Measurements from ENCODE around the gene KRT25.

KRT25 gene

DNA sequence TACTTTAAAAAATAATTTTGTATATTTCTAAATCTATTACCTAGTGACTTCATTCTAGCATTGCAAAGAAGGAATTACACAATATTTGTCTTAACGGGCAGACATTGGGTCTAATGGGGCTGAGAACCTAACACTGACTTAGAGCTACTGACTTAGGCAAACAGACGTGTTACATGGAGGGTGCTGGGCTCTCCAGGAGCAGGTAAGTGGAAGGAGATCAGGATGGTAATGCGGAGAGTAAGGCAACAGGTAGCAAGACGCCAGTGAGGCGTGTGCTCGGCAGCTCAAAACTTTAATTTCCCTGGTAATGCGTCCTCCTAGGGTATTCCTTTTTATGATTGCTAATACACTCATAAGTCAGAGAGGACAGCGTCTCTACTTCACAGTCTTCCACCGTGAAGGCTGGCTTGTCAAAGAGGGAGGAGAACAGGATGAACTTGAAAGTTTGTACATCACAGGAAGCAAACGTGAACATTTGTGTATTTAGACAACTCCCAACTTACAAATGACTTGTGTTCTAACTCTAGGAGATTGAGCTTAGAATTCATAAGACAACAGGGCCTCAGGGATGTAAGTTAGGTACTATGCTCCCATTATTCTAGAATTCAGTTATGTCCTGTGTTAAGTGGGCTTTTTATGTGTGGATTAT is 40.0 kb upstream of the KRT25 start:
- no peak overlapping the region for H3K27ac ChIP-seq (ENCODE audit: low read depth, low read length)
- no peak overlapping the region for H3K18ac ChIP-seq (ENCODE audit: low read length)
- H3K36me3 ChIP-seq (ENCODE audit: control insufficient read depth, insufficient read depth, low read length), result no peaks in the 10 kb centered on the region
- H3K9ac ChIP-seq (ENCODE audit: low read length), result no peak overlapping the region
- DNase-seq, result no peak
- H3K4ac ChIP-seq (ENCODE audit: low read depth, low read length), result no peak overlapping the region
- no peak overlapping the region for H3K56ac ChIP-seq (ENCODE audit: low read length)
- no peaks in the 10 kb centered on the region for H3K79me1 ChIP-seq (ENCODE audit: low read length)
- H3K4me3 ChIP-seq (ENCODE audit: low read length), result no peak overlapping the region
- H2BK5ac ChIP-seq (ENCODE audit: low read length), result no peak overlapping the region
- no peaks in the 10 kb centered on the region for H3K4me1 ChIP-seq (ENCODE audit: control insufficient read depth, low read depth, low read length)
- no CpG with 5 or more reads among the region's 10 CpGs for WGBS (ENCODE audit: extremely low coverage, insufficient coverage, low lambda C conversion rate)
- H4K5ac ChIP-seq (ENCODE audit: low read length), result no peak overlapping the region
- no peak overlapping the region for H2AK5ac ChIP-seq (ENCODE audit: low read length)
- H3K23ac ChIP-seq (ENCODE audit: low read length), result no peak overlapping the region
- H3K27me3 ChIP-seq (ENCODE audit: insufficient read depth, low read length, poor library complexity), result no peaks in the 10 kb centered on the region
- no peak overlapping the region for H4K8ac ChIP-seq (ENCODE audit: low read depth, low read length)
- H3K79me2 ChIP-seq (ENCODE audit: control insufficient read depth, insufficient read depth, low read length), result no peaks in the 10 kb centered on the region
- no peak overlapping the region for H3K4me2 ChIP-seq (ENCODE audit: low read length)
- H2BK120ac ChIP-seq (ENCODE audit: low read depth, low read length), result no peak overlapping the region
- no peak overlapping the region for H2BK15ac ChIP-seq (replicated peaks; ENCODE audit: low read depth)

- no peak for DNase-seq
- H3K56ac ChIP-seq (ENCODE audit: low read length), result no peak overlapping the region
- H3K27me3 ChIP-seq (ENCODE audit: insufficient read depth, low read length, poor library complexity), result no peaks in the 10 kb centered on the region
- H2AK5ac ChIP-seq (ENCODE audit: low read length), result no peak overlapping the region
- no peak overlapping the region for H3K27ac ChIP-seq (ENCODE audit: low read depth, low read length)
- H2BK5ac ChIP-seq (ENCODE audit: low read length), result no peak overlapping the region
- WGBS (ENCODE audit: extremely low coverage, insufficient coverage, low lambda C conversion rate), result no CpG with 5 or more reads among the region's 2 CpGs
- no peak overlapping the region for H3K4me3 ChIP-seq (ENCODE audit: low read length)
- H3K18ac ChIP-seq (ENCODE audit: low read length), result no peak overlapping the region
- no peak overlapping the region for H3K4me2 ChIP-seq (ENCODE audit: low read length)
- H3K36me3 ChIP-seq (ENCODE audit: control insufficient read depth, insufficient read depth, low read length), result no peaks in the 10 kb centered on the region
- H3K9ac ChIP-seq (ENCODE audit: low read length), result no peak overlapping the region
- H4K8ac ChIP-seq (ENCODE audit: low read depth, low read length), result no peak overlapping the region
- no peak overlapping the region for H3K4ac ChIP-seq (ENCODE audit: low read depth, low read length)
- no peaks in the 10 kb centered on the region for H3K79me1 ChIP-seq (ENCODE audit: low read length)
- no peak overlapping the region for H3K23ac ChIP-seq (ENCODE audit: low read length)
- H3K4me1 ChIP-seq (ENCODE audit: control insufficient read depth, low read depth, low read length), result no peaks in the 10 kb centered on the region
- no peak overlapping the region for H2BK120ac ChIP-seq (ENCODE audit: low read depth, low read length)
- H3K79me2 ChIP-seq (ENCODE audit: control insufficient read depth, insufficient read depth, low read length), result no peaks in the 10 kb centered on the region
- H2BK15ac ChIP-seq (replicated peaks; ENCODE audit: low read depth), result no peak overlapping the region
- no peak overlapping the region for H4K5ac ChIP-seq (ENCODE audit: low read length)
These were observed 39.3 kb upstream of the KRT25 start for GRCh38 chr17:40794466-40794865.

GRCh38 chr17:40793832-40794231 is 38.7 kb upstream of the KRT25 start:
- Histone ChIP-seq H4K5ac (ENCODE audit: low read length) (no peak overlapping the region), H3K27me3 (ENCODE audit: insufficient read depth, low read length, poor library complexity) (no peaks in the 10 kb centered on the region), H3K18ac (ENCODE audit: low read length) (no peak overlapping the region), H3K36me3 (ENCODE audit: control insufficient read depth, insufficient read depth, low read length) (no peaks in the 10 kb centered on the region), H3K56ac (ENCODE audit: low read length) (no peak overlapping the region), H3K4me2 (ENCODE audit: low read length) (no peak overlapping the region), H3K4ac (ENCODE audit: low read depth, low read length) (no peak overlapping the region), H3K23ac (ENCODE audit: low read length) (no peak overlapping the region), H4K8ac (ENCODE audit: low read depth, low read length) (no peak overlapping the region), H3K79me2 (ENCODE audit: control insufficient read depth, insufficient read depth, low read length) (no peaks in the 10 kb centered on the region), H3K27ac (ENCODE audit: low read depth, low read length) (no peak overlapping the region), H2BK15ac (replicated peaks; ENCODE audit: low read depth) (no peak overlapping the region), H2AK5ac (ENCODE audit: low read length) (no peak overlapping the region), H3K4me3 (ENCODE audit: low read length) (no peak overlapping the region), H3K79me1 (ENCODE audit: low read length) (no peaks in the 10 kb centered on the region), H2BK5ac (ENCODE audit: low read length) (no peak overlapping the region), H2BK120ac (ENCODE audit: low read depth, low read length) (no peak overlapping the region), H3K4me1 (ENCODE audit: control insufficient read depth, low read depth, low read length) (no peaks in the 10 kb centered on the region), H3K9ac (ENCODE audit: low read length) (no peak overlapping the region)
- DNase-seq, result no peak
- WGBS (ENCODE audit: extremely low coverage, insufficient coverage, low lambda C conversion rate), result no CpG with 5 or more reads among the region's 10 CpGs

GRCh38 chr17:40791787-40792436 is 36.8 kb upstream of the KRT25 start:
- H3K23ac ChIP-seq (ENCODE audit: low read length), result no peak overlapping the region
- no peaks in the 10 kb centered on the region for H3K79me1 ChIP-seq (ENCODE audit: low read length)
- no peak overlapping the region for H2BK120ac ChIP-seq (ENCODE audit: low read depth, low read length)
- H2BK5ac ChIP-seq (ENCODE audit: low read length), result no peak overlapping the region
- no peak overlapping the region for H2BK15ac ChIP-seq (replicated peaks; ENCODE audit: low read depth)
- no peaks in the 10 kb centered on the region for H3K4me1 ChIP-seq (ENCODE audit: control insufficient read depth, low read depth, low read length)
- no peak overlapping the region for H3K4me2 ChIP-seq (ENCODE audit: low read length)
- no peaks in the 10 kb centered on the region for H3K36me3 ChIP-seq (ENCODE audit: control insufficient read depth, insufficient read depth, low read length)
- H3K56ac ChIP-seq (ENCODE audit: low read length), result no peak overlapping the region
- H3K18ac ChIP-seq (ENCODE audit: low read length), result no peak overlapping the region
- no peak overlapping the region for H3K27ac ChIP-seq (ENCODE audit: low read depth, low read length)
- H4K8ac ChIP-seq (ENCODE audit: low read depth, low read length), result no peak overlapping the region
- H3K27me3 ChIP-seq (ENCODE audit: insufficient read depth, low read length, poor library complexity), result no peaks in the 10 kb centered on the region
- H3K9ac ChIP-seq (ENCODE audit: low read length), result no peak overlapping the region
- no peak overlapping the region for H4K5ac ChIP-seq (ENCODE audit: low read length)
- H3K79me2 ChIP-seq (ENCODE audit: control insufficient read depth, insufficient read depth, low read length), result no peaks in the 10 kb centered on the region
- no peak overlapping the region for H2AK5ac ChIP-seq (ENCODE audit: low read length)
- peak; percentile 39 for DNase-seq
- no peak overlapping the region for H3K4ac ChIP-seq (ENCODE audit: low read depth, low read length)
- WGBS (ENCODE audit: extremely low coverage, insufficient coverage, low lambda C conversion rate), result no CpG with 5 or more reads among the region's 6 CpGs
- no peak overlapping the region for H3K4me3 ChIP-seq (ENCODE audit: low read length)

DNA sequence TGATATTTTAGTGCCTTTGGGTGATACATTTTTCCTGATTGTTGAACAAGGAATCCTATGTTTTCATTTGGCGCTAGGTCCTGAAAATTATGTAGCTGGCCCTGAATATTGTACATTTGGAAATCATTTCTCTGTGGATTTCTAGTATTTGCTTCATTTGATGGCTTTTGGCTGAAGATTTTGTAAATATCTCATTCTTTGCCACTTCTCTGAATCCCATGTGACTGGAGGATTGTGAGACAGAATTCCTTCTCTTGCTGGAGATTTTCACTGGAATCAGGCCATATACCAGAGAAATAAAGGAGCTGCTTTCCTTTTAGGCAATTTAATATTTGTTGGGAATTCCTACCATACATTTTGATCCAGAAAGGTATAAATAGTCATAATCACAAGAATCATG is 36.0 kb upstream of the KRT25 start:
- Histone ChIP-seq H3K4me1 (ENCODE audit: control insufficient read depth, low read depth, low read length) (no peaks in the 10 kb centered on the region), H4K5ac (ENCODE audit: low read length) (no peak overlapping the region), H2BK5ac (ENCODE audit: low read length) (no peak overlapping the region), H4K8ac (ENCODE audit: low read depth, low read length) (no peak overlapping the region), H3K9ac (ENCODE audit: low read length) (no peak overlapping the region), H3K79me2 (ENCODE audit: control insufficient read depth, insufficient read depth, low read length) (no peaks in the 10 kb centered on the region), H2BK15ac (replicated peaks; ENCODE audit: low read depth) (no peak overlapping the region), H3K79me1 (ENCODE audit: low read length) (no peaks in the 10 kb centered on the region), H3K23ac (ENCODE audit: low read length) (no peak overlapping the region), H3K18ac (ENCODE audit: low read length) (no peak overlapping the region), H3K4me3 (ENCODE audit: low read length) (no peak overlapping the region), H3K36me3 (ENCODE audit: control insufficient read depth, insufficient read depth, low read length) (no peaks in the 10 kb centered on the region), H3K56ac (ENCODE audit: low read length) (no peak overlapping the region), H3K4me2 (ENCODE audit: low read length) (no peak overlapping the region), H3K4ac (ENCODE audit: low read depth, low read length) (no peak overlapping the region), H2BK120ac (ENCODE audit: low read depth, low read length) (no peak overlapping the region), H3K27me3 (ENCODE audit: insufficient read depth, low read length, poor library complexity) (no peaks in the 10 kb centered on the region), H2AK5ac (ENCODE audit: low read length) (no peak overlapping the region), H3K27ac (ENCODE audit: low read depth, low read length) (no peak overlapping the region)
- WGBS (ENCODE audit: extremely low coverage, insufficient coverage, low lambda C conversion rate), result no CpG with 5 or more reads among the region's 1 CpG
- no peak for DNase-seq

GRCh38 chr17:40782450-40782849 is 27.3 kb upstream of the KRT25 start, which contains the start of gene KRT27:
Gene KRT27 (minus strand): TSS chr17:40782550. CDS start chr17:40782493, 57 bp downstream.
- WGBS (ENCODE audit: extremely low coverage, insufficient coverage, low lambda C conversion rate), result no CpG with 5 or more reads among the region's 4 CpGs
- no peaks in the 10 kb centered on the region for H3K36me3 ChIP-seq (ENCODE audit: control insufficient read depth, insufficient read depth, low read length)
- no peak within 1 kb of the TSS for H2AK5ac ChIP-seq (ENCODE audit: low read length)
- no peak within 1 kb of the TSS for H4K8ac ChIP-seq (ENCODE audit: low read depth, low read length)
- no peak within 1 kb of the TSS for H3K18ac ChIP-seq (ENCODE audit: low read length)
- no peaks in the 10 kb centered on the region for H3K79me2 ChIP-seq (ENCODE audit: control insufficient read depth, insufficient read depth, low read length)
- no peaks in the 10 kb centered on the region for H3K4me1 ChIP-seq (ENCODE audit: control insufficient read depth, low read depth, low read length)
- no peak within 1 kb of the TSS for H3K4me3 ChIP-seq (ENCODE audit: low read length)
- no peak within 1 kb of the TSS for H3K56ac ChIP-seq (ENCODE audit: low read length)
- H3K4ac ChIP-seq (ENCODE audit: low read depth, low read length), result no peak within 1 kb of the TSS
- no peak within 1 kb of the TSS for H2BK120ac ChIP-seq (ENCODE audit: low read depth, low read length)
- no peak within 1 kb of the TSS for H3K4me2 ChIP-seq (ENCODE audit: low read length)
- no peaks in the 10 kb centered on the region for H3K27me3 ChIP-seq (ENCODE audit: insufficient read depth, low read length, poor library complexity)
- no peak within 1 kb of the TSS for H4K5ac ChIP-seq (ENCODE audit: low read length)
- H3K9ac ChIP-seq (ENCODE audit: low read length), result no peak within 1 kb of the TSS
- H2BK5ac ChIP-seq (ENCODE audit: low read length), result no peak within 1 kb of the TSS
- H3K23ac ChIP-seq (ENCODE audit: low read length), result no peak within 1 kb of the TSS
- no peak within 1 kb of the TSS for H2BK15ac ChIP-seq (replicated peaks; ENCODE audit: low read depth)
- no peaks in the 10 kb centered on the region for H3K79me1 ChIP-seq (ENCODE audit: low read length)
- DNase-seq, result no peak
- H3K27ac ChIP-seq (ENCODE audit: low read depth, low read length), result no peak within 1 kb of the TSS
